H9 (cell line): ENCODE measurements around the gene AKT3. TPM values are rescaled to one million over a fixed set of nuclear protein-coding genes. Genes with fewer than 3 reads are reported as not detected.

Experiments
- DNase-seq: peaks from one replicate; pipeline ENCODE4 v3.0.0-alpha.2; 2017
- H2AFZ ChIP-seq: one replicate; pipeline ENCODE4 v1.6.1; 2013; ENCODE audit warnings: mild to moderate bottlenecking, low read length, control low read depth, moderate library complexity
- H2AK5ac ChIP-seq: 2 replicates; pipeline ENCODE4 v1.6.1; 2013; ENCODE audit warnings: low read length, control low read depth, mixed read lengths; ENCODE audit not compliant: insufficient read length
- H2BK120ac ChIP-seq: one replicate; pipeline ENCODE4 v1.6.1; 2013; ENCODE audit warnings: low read depth, mild to moderate bottlenecking, low read length, control low read depth, inconsistent platforms; ENCODE audit not compliant: poor library complexity, severe bottlenecking
- H2BK12ac ChIP-seq: 2 replicates; pipeline ENCODE4 v1.6.1; 2013; ENCODE audit warnings: low read length, control low read depth, mixed read lengths, low read depth; ENCODE audit not compliant: insufficient read length
- H2BK15ac ChIP-seq: 2 replicates; pipeline ENCODE4 v1.6.1; 2013; ENCODE audit warnings: low read depth, low read length, control low read depth
- H2BK20ac ChIP-seq: one replicate; pipeline ENCODE4 v1.6.1; 2013; ENCODE audit warnings: low read depth, mild to moderate bottlenecking, low read length, control low read depth, inconsistent platforms; ENCODE audit not compliant: poor library complexity, severe bottlenecking
- H2BK5ac ChIP-seq: 2 replicates; pipeline ENCODE4 v1.6.1; 2013; ENCODE audit warnings: low read length, control low read depth, mixed read lengths; ENCODE audit not compliant: insufficient read length
- H3K14ac ChIP-seq: 2 replicates; pipeline ENCODE4 v1.6.1; 2013; ENCODE audit warnings: low read length, control low read depth; ENCODE audit not compliant: insufficient read depth
- H3K18ac ChIP-seq: 2 replicates; pipeline ENCODE4 v1.6.1; 2013; ENCODE audit warnings: low read depth, mild to moderate bottlenecking, mixed read lengths, low read length, control low read depth; ENCODE audit not compliant: insufficient read length
- H3K23ac ChIP-seq: 2 replicates; pipeline ENCODE4 v1.6.1; 2013; ENCODE audit warnings: low read length, control low read depth, mixed read lengths, low read depth; ENCODE audit not compliant: insufficient read length
- H3K23me2 ChIP-seq: 2 replicates; pipeline ENCODE4 v1.6.1; 2013; ENCODE audit warnings: low read depth, mild to moderate bottlenecking, mixed read lengths, low read length, control low read depth; ENCODE audit not compliant: insufficient read length, poor library complexity, severe bottlenecking
- H3K27ac ChIP-seq: 2 replicates; pipeline ENCODE4 v1.5.1; 2013; ENCODE audit warnings: low read length, control low read depth, mixed read lengths, low read depth; ENCODE audit not compliant: insufficient read length
- H3K27me3 ChIP-seq: 2 replicates; pipeline ENCODE4 v1.6.1; 2013; ENCODE audit warnings: low read length, control low read depth, inconsistent platforms; ENCODE audit not compliant: insufficient read depth
- H3K4ac ChIP-seq: 2 replicates; pipeline ENCODE4 v1.6.1; 2013; ENCODE audit warnings: low read depth, mild to moderate bottlenecking, control low read depth, inconsistent platforms, low read length, moderate library complexity
- H3K4me1 ChIP-seq: 2 replicates; pipeline ENCODE4 v1.6.1; 2013; ENCODE audit warnings: low read length, control low read depth, inconsistent platforms; ENCODE audit not compliant: insufficient read depth
- H3K4me2 ChIP-seq: 2 replicates; pipeline ENCODE4 v1.6.1; 2013; ENCODE audit warnings: low read length, control low read depth, mixed read lengths; ENCODE audit not compliant: insufficient read length, insufficient read depth
- H3K56ac ChIP-seq: 2 replicates; pipeline ENCODE4 v1.6.1; 2013; ENCODE audit warnings: low read depth, mild to moderate bottlenecking, mixed read lengths, low read length, control low read depth; ENCODE audit not compliant: insufficient read length
- H3K79me1 ChIP-seq: 2 replicates; pipeline ENCODE4 v1.6.1; 2013; ENCODE audit warnings: low read depth, mild to moderate bottlenecking, moderate library complexity, low read length, control low read depth, inconsistent platforms; ENCODE audit not compliant: insufficient read depth, poor library complexity, severe bottlenecking
- H3K79me2 ChIP-seq: 2 replicates; pipeline ENCODE4 v1.6.1; 2013; ENCODE audit warnings: low read length, control low read depth, inconsistent platforms; ENCODE audit not compliant: insufficient read depth
- H3K9ac ChIP-seq: 2 replicates; pipeline ENCODE4 v1.6.1; 2013; ENCODE audit warnings: low read length, control low read depth, mixed read lengths; ENCODE audit not compliant: insufficient read length; ENCODE audit errors: extremely low read depth
- H3K9me3 ChIP-seq: one replicate; pipeline ENCODE4 v1.6.1; 2013; ENCODE audit warnings: low read depth, low read length, inconsistent platforms; ENCODE audit not compliant: control insufficient read depth
- H3T11ph ChIP-seq: one replicate; pipeline ENCODE4 v1.6.1; 2013; ENCODE audit warnings: mild to moderate bottlenecking, low read length, control low read depth, inconsistent platforms
- H4K20me1 ChIP-seq: one replicate; pipeline ENCODE4 v1.6.1; 2013; ENCODE audit not compliant: control insufficient read depth, insufficient read length, insufficient read depth
- H4K5ac ChIP-seq: 2 replicates; pipeline ENCODE4 v1.6.1; 2013; ENCODE audit warnings: low read depth, mild to moderate bottlenecking, mixed read lengths, low read length, control low read depth; ENCODE audit not compliant: insufficient read length
- H4K8ac ChIP-seq: replicated peaks from 2 replicates; pipeline ENCODE4 v1.6.1; 2013; ENCODE audit warnings: low read length, control low read depth, mixed read lengths, low read depth; ENCODE audit not compliant: insufficient read length
- H4K91ac ChIP-seq: 2 replicates; pipeline ENCODE4 v1.6.1; 2013; ENCODE audit warnings: low read depth, mild to moderate bottlenecking, moderate library complexity, mixed read lengths, low read length, control low read depth; ENCODE audit not compliant: insufficient read length
- H3K27ac Mint-ChIP-seq, 3 experiments: 2 replicates in 2 of 3; 3 replicates in 1 of 3; pipeline ENCODE4 v1.8.0; 2020 to 2021; ENCODE audit warnings: mixed read lengths in 3 of 3, mild to moderate bottlenecking in 1 of 3, moderate library complexity in 1 of 3
- H3K27me3 Mint-ChIP-seq: 2 replicates; pipeline ENCODE4 v1.8.0; 2021; ENCODE audit warnings: low read depth, mild to moderate bottlenecking, moderate library complexity, mixed read lengths
- H3K36me3 Mint-ChIP-seq, 3 experiments: 2 replicates in 2 of 3; 3 replicates in 1 of 3; pipeline ENCODE4 v1.8.0; 2020 to 2021; ENCODE audit warnings: low read depth in 3 of 3, mixed read lengths in 3 of 3; ENCODE audit not compliant: insufficient read depth in 1 of 3
- H3K4me1 Mint-ChIP-seq, 2 experiments: 2 replicates each; pipeline ENCODE4 v1.8.0; 2020; ENCODE audit warnings: mixed read lengths in 2 of 2
- H3K4me3 Mint-ChIP-seq, 2 experiments: 2 replicates in 1 of 2; 3 replicates in 1 of 2; pipeline ENCODE4 v1.8.0; 2020 to 2021; ENCODE audit warnings: mild to moderate bottlenecking in 2 of 2, mixed read lengths in 2 of 2, moderate library complexity in 1 of 2
- H3K9me3 Mint-ChIP-seq, 2 experiments: 2 replicates in 1 of 2; 3 replicates in 1 of 2; pipeline ENCODE4 v1.8.0; 2020; ENCODE audit warnings: mild to moderate bottlenecking in 2 of 2, mixed read lengths in 2 of 2, moderate library complexity in 1 of 2
- WGBS: extraction: QIAGEN DNeasy Blood & Tissue Kit; methylation state at CpG from one replicate; pipeline ENCODE4 v1.1.7; 2013; ENCODE audit warnings: missing lambda C conversion rate, low lambda C conversion rate, mixed read lengths; ENCODE audit not compliant: insufficient read length; ENCODE audit errors: extremely low coverage; 5-methylcytosine and 5-hydroxymethylcytosine counted together
- total RNA-seq: library from RNA; stranded (reverse); gene quantifications from 2 replicates; pipeline ENCODE4 v1.2.1, GENCODE V29; 2021
- TF ChIP-seq, protein P1 (sequence below): fragments of 200-600 bp; sonication (generic); conservative IDR thresholded peaks from 3 replicates; pipeline ENCODE4 v1.8.0; 2021; ENCODE audit warnings: antibody characterized with exemption, mild to moderate bottlenecking

Gene AKT3
- total RNA-seq, 1 experiment from 2014 or later = 27.8 TPM

DNA sequence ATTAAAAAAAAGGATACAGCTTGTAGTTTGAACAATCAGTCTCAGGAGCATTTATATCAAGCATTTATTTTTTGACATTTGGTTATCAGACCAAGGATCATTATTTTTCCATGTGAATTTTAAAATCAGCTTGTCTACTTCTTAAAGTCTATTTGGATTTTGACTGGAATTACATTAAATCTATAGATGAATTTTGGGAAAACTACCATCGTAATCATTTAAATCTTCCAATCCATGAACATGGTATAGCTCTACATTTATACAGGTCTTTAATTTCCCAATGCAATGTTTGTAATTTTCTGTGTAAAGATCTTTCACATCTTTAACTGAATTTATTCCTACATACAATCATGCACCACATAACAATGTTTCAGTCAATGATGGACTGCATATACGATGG, 203.2 kb downstream of the AKT3 start:
- Histone ChIP-seq H4K20me1 (no peaks in the 10 kb centered on the region), H3K23me2 (no peaks in the 10 kb centered on the region), H3K4ac (no peak overlapping the region), H3K9ac (no peak overlapping the region), H2AK5ac (no peak overlapping the region), H2AFZ (no peak overlapping the region), H2BK15ac (no peak overlapping the region), H3K14ac (no peak overlapping the region), H3K79me2 (no peaks in the 10 kb centered on the region), H4K8ac (no peak overlapping the region), H2BK5ac (no peak overlapping the region), H3K4me1 (no peaks in the 10 kb centered on the region), H4K5ac (no peak overlapping the region), H3K79me1 (no peaks in the 10 kb centered on the region), H3K27ac (no peak overlapping the region), H2BK120ac (no peak overlapping the region), H3K9me3 (no peaks in the 10 kb centered on the region), H3K23ac (no peak overlapping the region), H4K91ac (no peak overlapping the region), H3K18ac (no peak overlapping the region), H3T11ph (no peak overlapping the region), H3K27me3 (no peaks in the 10 kb centered on the region), H2BK20ac (no peak overlapping the region), H3K4me2 (no peak overlapping the region), H2BK12ac (no peak overlapping the region), H3K56ac (no peak overlapping the region)
- H3K4me3 Mint-ChIP-seq = no peak overlapping the region
- H3K36me3 Mint-ChIP-seq = peaks cover 14% of the 10 kb centered on the region in 3 experiments; a peak in 6 of 7 replicates
- WGBS = no CpG with 5 or more reads among the region's 2 CpGs
- DNase-seq = no peak
- no peaks in the 10 kb centered on the region for H3K27me3 Mint-ChIP-seq
- TF ChIP-seq, protein P1, sequence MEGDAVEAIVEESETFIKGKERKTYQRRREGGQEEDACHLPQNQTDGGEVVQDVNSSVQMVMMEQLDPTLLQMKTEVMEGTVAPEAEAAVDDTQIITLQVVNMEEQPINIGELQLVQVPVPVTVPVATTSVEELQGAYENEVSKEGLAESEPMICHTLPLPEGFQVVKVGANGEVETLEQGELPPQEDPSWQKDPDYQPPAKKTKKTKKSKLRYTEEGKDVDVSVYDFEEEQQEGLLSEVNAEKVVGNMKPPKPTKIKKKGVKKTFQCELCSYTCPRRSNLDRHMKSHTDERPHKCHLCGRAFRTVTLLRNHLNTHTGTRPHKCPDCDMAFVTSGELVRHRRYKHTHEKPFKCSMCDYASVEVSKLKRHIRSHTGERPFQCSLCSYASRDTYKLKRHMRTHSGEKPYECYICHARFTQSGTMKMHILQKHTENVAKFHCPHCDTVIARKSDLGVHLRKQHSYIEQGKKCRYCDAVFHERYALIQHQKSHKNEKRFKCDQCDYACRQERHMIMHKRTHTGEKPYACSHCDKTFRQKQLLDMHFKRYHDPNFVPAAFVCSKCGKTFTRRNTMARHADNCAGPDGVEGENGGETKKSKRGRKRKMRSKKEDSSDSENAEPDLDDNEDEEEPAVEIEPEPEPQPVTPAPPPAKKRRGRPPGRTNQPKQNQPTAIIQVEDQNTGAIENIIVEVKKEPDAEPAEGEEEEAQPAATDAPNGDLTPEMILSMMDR = no peak
- H3K9me3 Mint-ChIP-seq = peaks cover 8 to 9% of the 10 kb centered on the region in 2 experiments; a peak in 3 of 5 replicates
- no peak overlapping the region for H3K27ac Mint-ChIP-seq
- no peaks in the 10 kb centered on the region for H3K4me1 Mint-ChIP-seq
